AML-193 (cell line): ENCODE results near the gene ITPR1.

Experiments
- DNase-seq, 2 experiments: peaks; one replicate each; lab custom pipeline; 2025; lab: John Stamatoyannopoulos, UW

ITPR1 gene

GRCh38 chr3:4533489-4534443 is 40.6 kb downstream of the ITPR1 start:
- DNase-seq, result peak; percentile 79 to 82

- no peak for DNase-seq
Measured at GRCh38 chr3:4534906-4535305, 41.8 kb downstream of the ITPR1 start.

- no peak for DNase-seq
Measured at GRCh38 chr3:4536260-4536659, 43.1 kb downstream of the ITPR1 start.

GRCh38 chr3:4540267-4540666 is 47.1 kb downstream of the ITPR1 start:
- no peak for DNase-seq

- no peak for DNase-seq
Measured at GRCh38 chr3:4543110-4543509, 50.0 kb downstream of the ITPR1 start.

- no peak for DNase-seq
Measured at GRCh38 chr3:4546346-4547178, 53.4 kb downstream of the ITPR1 start.

GRCh38 chr3:4547799-4548198 is 54.7 kb downstream of the ITPR1 start:
- DNase-seq, result no peak

- no peak for DNase-seq
Measured at GRCh38 chr3:4548356-4548755, 55.2 kb downstream of the ITPR1 start.

GRCh38 chr3:4548780-4549179 is 55.6 kb downstream of the ITPR1 start:
- no peak for DNase-seq

GRCh38 chr3:4549896-4550295 is 56.7 kb downstream of the ITPR1 start:
- DNase-seq, result no peak

GRCh38 chr3:4551051-4551711 is 58.0 kb downstream of the ITPR1 start:
- DNase-seq, result no peak

GRCh38 chr3:4551794-4552442 is 58.8 kb downstream of the ITPR1 start:
- DNase-seq, result no peak

- no peak for DNase-seq
Measured at GRCh38 chr3:4552811-4553210, 59.7 kb downstream of the ITPR1 start.

GRCh38 chr3:4561661-4562060 is 68.5 kb downstream of the ITPR1 start:
- DNase-seq, result no peak

GRCh38 chr3:4562595-4562994 is 69.4 kb downstream of the ITPR1 start:
- no peak for DNase-seq

GRCh38 chr3:4564270-4564669 is 71.1 kb downstream of the ITPR1 start:
- no peak for DNase-seq

GRCh38 chr3:4564928-4565586 is 71.9 kb downstream of the ITPR1 start:
- no peak for DNase-seq

- DNase-seq, result no peak
Measured at GRCh38 chr3:4565809-4566501, 72.8 kb downstream of the ITPR1 start.

GRCh38 chr3:4568841-4569240 is 75.7 kb downstream of the ITPR1 start:
- no peak for DNase-seq

- DNase-seq, result no peak
Measured at GRCh38 chr3:4570840-4571621, 77.9 kb downstream of the ITPR1 start.
